Ishikawa (cell line): Measurements from ENCODE around the gene GSK3B.
A peak's percentile ranks its signal among the peaks of the same experiment; 100 is the strongest.

ENCODE experiments used
- CEBPB ChIP-seq: IDR thresholded peaks from 2 replicates; pipeline ENCODE4 v1.6.1; 2012
- CREB1 ChIP-seq: IDR thresholded peaks from 2 replicates; pipeline ENCODE4 v1.6.1; 2012; ENCODE audit warnings: low read depth
- EGR1 ChIP-seq: IDR thresholded peaks from 2 replicates; pipeline ENCODE4 v1.6.1; 2012
- EP300 ChIP-seq: IDR thresholded peaks from 2 replicates; pipeline ENCODE4 v1.6.1; 2012; ENCODE audit warnings: borderline replicate concordance
- FOXM1 ChIP-seq: IDR thresholded peaks from 2 replicates; pipeline ENCODE4 v1.6.1; 2012; ENCODE audit warnings: low read depth, borderline replicate concordance
- NFIC ChIP-seq: IDR thresholded peaks from 2 replicates; pipeline ENCODE4 v1.6.1; 2012
- RAD21 ChIP-seq: IDR thresholded peaks from 2 replicates; pipeline ENCODE4 v1.6.1; 2012; ENCODE audit warnings: low read depth
- TAF1 ChIP-seq: IDR thresholded peaks from 2 replicates; pipeline ENCODE4 v1.6.1; 2012; ENCODE audit warnings: low read depth, mild to moderate bottlenecking
- TCF12 ChIP-seq: IDR thresholded peaks from 2 replicates; pipeline ENCODE4 v1.6.1; 2012; ENCODE audit warnings: low read depth
- TEAD4 ChIP-seq: IDR thresholded peaks from 2 replicates; pipeline ENCODE4 v1.6.1; 2012
- YY1 ChIP-seq: IDR thresholded peaks from 2 replicates; pipeline ENCODE4 v1.6.1; 2012; ENCODE audit warnings: low read depth
- ZBTB7A ChIP-seq: IDR thresholded peaks from 2 replicates; pipeline ENCODE4 v1.6.1; 2012; ENCODE audit warnings: low read depth
- TF ChIP-seq, protein P1 (sequence below): IDR thresholded peaks from 2 replicates; pipeline ENCODE4 v1.6.1; 2012
- TF ChIP-seq, protein P2 (sequence below): IDR thresholded peaks from 2 replicates; pipeline ENCODE4 v1.6.1; 2012; ENCODE audit warnings: low read depth, mild to moderate bottlenecking
- TF ChIP-seq, protein P3 (sequence below): IDR thresholded peaks from 2 replicates; pipeline ENCODE4 v1.6.1; 2012

Gene GSK3B

DNA sequence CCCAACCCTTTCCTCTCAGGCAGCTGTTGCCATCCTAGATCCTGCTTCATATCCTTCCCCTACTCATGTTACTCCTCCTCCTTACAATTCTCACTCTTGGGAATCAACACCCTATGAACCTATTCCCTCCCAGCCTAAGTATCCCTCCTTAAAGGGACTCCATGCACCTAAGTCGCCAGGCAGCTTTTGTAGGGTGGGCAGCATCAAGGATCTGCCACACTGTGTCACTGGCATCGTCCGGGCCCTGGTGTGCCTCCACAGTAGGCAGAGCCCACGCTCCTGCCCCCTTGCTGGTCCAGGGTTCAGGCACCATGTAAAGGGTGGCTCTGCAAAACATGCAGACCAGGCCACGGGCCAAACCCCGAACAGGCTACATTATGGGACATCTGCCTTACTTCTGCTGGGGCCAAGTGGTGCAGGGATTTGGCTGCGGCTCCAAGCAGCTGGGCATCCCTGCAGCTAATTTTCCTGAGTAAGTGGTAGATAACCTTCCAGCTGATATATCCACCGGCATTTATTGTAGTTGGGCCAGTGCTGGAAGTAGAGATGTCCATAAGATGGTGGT is 53.4 kb downstream of the GSK3B start:
- TF ChIP-seq CREB1 (no peak), TAF1 (no peak), CEBPB (no peak), EP300 (no peak), FOXM1 (no peak), EGR1 (no peak), ZBTB7A (no peak), RAD21 (no peak), TEAD4 (no peak), TCF12 (no peak), YY1 (no peak)
- TF ChIP-seq, protein P1, sequence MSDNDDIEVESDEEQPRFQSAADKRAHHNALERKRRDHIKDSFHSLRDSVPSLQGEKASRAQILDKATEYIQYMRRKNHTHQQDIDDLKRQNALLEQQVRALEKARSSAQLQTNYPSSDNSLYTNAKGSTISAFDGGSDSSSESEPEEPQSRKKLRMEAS = no peak
- TF ChIP-seq, protein P2, sequence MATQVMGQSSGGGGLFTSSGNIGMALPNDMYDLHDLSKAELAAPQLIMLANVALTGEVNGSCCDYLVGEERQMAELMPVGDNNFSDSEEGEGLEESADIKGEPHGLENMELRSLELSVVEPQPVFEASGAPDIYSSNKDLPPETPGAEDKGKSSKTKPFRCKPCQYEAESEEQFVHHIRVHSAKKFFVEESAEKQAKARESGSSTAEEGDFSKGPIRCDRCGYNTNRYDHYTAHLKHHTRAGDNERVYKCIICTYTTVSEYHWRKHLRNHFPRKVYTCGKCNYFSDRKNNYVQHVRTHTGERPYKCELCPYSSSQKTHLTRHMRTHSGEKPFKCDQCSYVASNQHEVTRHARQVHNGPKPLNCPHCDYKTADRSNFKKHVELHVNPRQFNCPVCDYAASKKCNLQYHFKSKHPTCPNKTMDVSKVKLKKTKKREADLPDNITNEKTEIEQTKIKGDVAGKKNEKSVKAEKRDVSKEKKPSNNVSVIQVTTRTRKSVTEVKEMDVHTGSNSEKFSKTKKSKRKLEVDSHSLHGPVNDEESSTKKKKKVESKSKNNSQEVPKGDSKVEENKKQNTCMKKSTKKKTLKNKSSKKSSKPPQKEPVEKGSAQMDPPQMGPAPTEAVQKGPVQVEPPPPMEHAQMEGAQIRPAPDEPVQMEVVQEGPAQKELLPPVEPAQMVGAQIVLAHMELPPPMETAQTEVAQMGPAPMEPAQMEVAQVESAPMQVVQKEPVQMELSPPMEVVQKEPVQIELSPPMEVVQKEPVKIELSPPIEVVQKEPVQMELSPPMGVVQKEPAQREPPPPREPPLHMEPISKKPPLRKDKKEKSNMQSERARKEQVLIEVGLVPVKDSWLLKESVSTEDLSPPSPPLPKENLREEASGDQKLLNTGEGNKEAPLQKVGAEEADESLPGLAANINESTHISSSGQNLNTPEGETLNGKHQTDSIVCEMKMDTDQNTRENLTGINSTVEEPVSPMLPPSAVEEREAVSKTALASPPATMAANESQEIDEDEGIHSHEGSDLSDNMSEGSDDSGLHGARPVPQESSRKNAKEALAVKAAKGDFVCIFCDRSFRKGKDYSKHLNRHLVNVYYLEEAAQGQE = no peak

DNA sequence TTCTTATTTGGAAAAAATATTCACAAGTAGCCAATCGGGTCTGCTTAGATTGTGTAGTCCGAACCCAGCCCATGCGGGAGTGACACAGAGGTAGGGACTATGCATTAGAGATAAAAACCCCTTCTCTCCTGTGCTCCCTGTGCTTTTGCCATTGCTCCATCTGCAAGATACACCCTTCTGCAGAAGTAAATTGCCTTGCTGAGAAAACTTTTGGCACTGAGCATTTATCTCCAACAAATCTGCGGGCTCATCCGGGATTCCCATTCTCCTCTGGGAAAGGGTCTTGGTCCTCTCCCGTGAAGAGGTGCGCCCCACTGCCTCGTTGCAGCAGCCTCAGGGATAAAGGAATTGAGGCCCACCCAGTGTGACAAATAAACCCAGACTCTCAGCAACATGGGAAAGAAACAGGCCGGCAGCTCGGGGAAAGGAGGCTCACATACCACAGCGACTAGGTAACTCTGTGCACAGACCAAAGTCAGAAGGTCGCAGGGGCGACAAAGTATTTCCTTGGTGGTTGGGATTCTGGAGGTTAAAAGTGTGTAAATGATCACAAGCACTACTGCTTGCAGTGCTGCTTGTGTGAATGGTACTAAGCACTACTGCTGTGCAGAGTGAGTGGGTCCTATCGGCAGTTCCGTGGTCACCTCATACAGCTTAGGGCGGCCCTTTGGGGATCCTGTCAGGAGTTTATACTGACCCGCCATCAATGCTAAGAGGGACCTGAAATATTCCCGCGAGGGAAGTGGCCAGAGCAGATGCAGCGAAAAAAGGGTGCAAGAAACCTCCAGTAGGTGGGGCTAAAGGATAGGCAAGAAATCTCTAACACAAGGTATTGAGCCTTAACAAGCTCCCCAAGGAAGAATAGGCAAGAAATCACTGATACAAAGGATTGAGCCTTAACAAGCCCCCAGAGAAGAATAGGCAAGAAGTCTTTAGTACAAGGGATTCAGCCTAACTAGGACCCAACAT is 54.3 kb downstream of the GSK3B start:
- TF ChIP-seq RAD21 (0 out of 2 replicates have a peak, but pooled peaks have one; percentile 8), EGR1 (no peak)
- TF ChIP-seq, protein P3, sequence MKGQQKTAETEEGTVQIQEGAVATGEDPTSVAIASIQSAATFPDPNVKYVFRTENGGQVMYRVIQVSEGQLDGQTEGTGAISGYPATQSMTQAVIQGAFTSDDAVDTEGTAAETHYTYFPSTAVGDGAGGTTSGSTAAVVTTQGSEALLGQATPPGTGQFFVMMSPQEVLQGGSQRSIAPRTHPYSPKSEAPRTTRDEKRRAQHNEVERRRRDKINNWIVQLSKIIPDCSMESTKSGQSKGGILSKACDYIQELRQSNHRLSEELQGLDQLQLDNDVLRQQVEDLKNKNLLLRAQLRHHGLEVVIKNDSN = 0 out of 2 replicates have a peak, but pooled peaks have one; percentile 20

DNA sequence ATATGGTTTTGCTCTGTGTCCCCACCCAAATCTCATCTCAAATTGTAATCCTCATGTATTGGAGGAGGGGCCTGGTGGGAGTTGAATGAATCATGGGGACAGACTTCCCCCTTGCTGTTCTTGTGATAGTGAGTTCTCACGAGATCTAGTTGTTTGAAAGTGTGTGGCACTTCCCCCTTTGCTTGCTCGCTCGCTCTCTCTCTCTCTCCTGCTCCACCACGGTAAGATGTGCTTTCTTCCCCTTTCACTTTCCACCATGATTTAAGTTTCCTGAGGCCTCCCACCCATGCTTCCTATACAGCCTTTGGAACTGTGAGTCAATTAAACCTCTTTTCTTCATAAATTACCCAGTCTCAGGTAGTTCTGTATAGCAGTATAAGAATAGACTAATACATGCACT is 60.7 kb downstream of the GSK3B start:
- TF ChIP-seq ZBTB7A = no peak
- TF ChIP-seq RAD21 = no peak
- TF ChIP-seq TEAD4 = no peak
- no peak for TF ChIP-seq EGR1

DNA sequence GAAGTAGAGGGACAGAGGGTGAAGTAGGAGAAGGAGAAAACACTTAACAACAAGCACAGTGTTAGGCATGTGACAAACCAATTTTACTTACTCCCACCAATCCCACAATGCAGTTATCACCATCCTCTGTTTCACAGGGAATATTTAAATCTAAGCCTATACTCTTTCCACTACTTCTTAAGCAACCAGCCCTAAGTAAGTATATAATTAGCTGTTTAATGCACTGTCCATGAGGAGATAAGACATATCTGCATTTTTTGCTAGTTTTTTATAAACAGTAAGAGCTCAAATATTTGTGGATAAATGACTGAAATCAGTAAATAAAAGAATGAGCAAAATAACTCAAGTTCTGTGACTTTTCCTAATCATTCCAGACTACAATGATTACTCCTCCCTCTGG is 62.7 kb downstream of the GSK3B start:
- TF ChIP-seq EP300 (no peak), NFIC (no peak), FOXM1 (no peak), TCF12 (no peak), EGR1 (no peak), TAF1 (no peak), TEAD4 (no peak), CEBPB (no peak), YY1 (no peak), CREB1 (no peak), ZBTB7A (no peak), RAD21 (no peak)
- TF ChIP-seq, protein P1 = no peak
- TF ChIP-seq, protein P3 = no peak
- TF ChIP-seq, protein P2 = no peak

DNA sequence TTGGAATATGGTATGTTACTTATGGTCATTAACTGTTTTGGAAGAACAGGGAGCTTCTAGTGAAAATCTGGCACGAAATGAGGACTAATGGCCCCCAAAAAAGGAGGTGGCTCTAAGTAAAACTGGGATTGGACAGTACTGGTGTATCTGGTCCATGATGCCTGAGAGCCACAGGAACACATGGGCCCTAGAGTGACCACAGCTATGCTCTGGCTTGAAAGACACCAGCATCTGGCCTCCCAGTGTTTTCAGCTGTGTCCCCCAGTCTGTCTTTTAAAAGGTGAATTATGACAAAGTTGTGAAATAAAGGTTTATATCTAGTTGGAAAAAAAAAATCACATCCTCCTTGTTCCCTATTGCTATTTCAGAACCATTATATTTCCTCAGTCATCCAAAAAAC is 64.5 kb downstream of the GSK3B start:
- TF ChIP-seq TEAD4 = no peak
- no peak for TF ChIP-seq RAD21
- no peak for TF ChIP-seq TCF12
- no peak for TF ChIP-seq ZBTB7A
- TF ChIP-seq, protein P1 = no peak
- TF ChIP-seq, protein P2 = no peak
- TF ChIP-seq CREB1 = no peak
- TF ChIP-seq, protein P3 = no peak
- no peak for TF ChIP-seq NFIC
- TF ChIP-seq EGR1 = no peak
- TF ChIP-seq FOXM1 = no peak
- TF ChIP-seq EP300 = no peak
- TF ChIP-seq TAF1 = no peak
